A549 (cell line): ENCODE data around the gene FUS. TPM values are rescaled to one million over a fixed set of nuclear protein-coding genes. Genes with fewer than 3 reads are reported as not detected.
A peak's percentile ranks its signal among the peaks of the same experiment; 100 is the strongest.

Source experiments
- ATAC-seq, 2 experiments: fragments of 200-7000 bp in 1 of 2; fragments of >200 bp in 1 of 2; cut with Nextera tagmentation in 1 of 2; cut with Tn5 transposase in 1 of 2; 3 replicates each; pipeline versions ENCODE4 v1.8.0 to v1.9.1; 2018 to 2020; ENCODE audit warnings: mild to moderate bottlenecking in 1 of 2, moderate library complexity in 1 of 2
- CTCF ChIA-PET: fragments of 300-600 bp; sonication (Branson Sonifier 250); formaldehyde crosslinking; extraction: SDS; loops from one replicate; lab custom pipeline; 2021; ENCODE audit warnings: antibody characterized with exemption, inconsistent platforms; lab: Yijun Ruan, JAX
- POLR2A ChIA-PET: fragments of 350-600 bp; formaldehyde crosslinking; extraction: SDS; loops from one replicate; lab custom pipeline; 2021; ENCODE audit warnings: antibody characterized with exemption, inconsistent platforms; lab: Yijun Ruan, JAX
- DNase-seq, 2 experiments: peaks; one replicate each; pipeline versions ENCODE4 v3.0.0 to v3.0.0-alpha.2; 2011 to 2016; ENCODE audit warnings: low read depth in 1 of 2, low spot score in 1 of 2
- FAIRE-seq: peaks from 2 replicates; lab custom pipeline; 2011; peaks lifted over from hg19 to GRCh38; lab: Jason Lieb, UNC
- H3K27ac ChIP-seq, 2 experiments: fragments of >200 bp; sonication (Bioruptor Twin); formaldehyde crosslinking; 3 replicates each; pipeline ENCODE4 v1.5.1; 2016 to 2017
- H3K4me1 ChIP-seq: fragments of >200 bp; sonication (Bioruptor Twin); formaldehyde crosslinking; 3 replicates; pipeline ENCODE4 v1.6.1; 2016
- H3K4me2 ChIP-seq: fragments of >200 bp; sonication (Bioruptor Twin); formaldehyde crosslinking; 3 replicates; pipeline ENCODE4 v1.6.1; 2016
- H3K4me3 ChIP-seq: fragments of >200 bp; sonication (Bioruptor Twin); formaldehyde crosslinking; 3 replicates; pipeline ENCODE4 v1.5.1; 2016
- H3K9me3 ChIP-seq: fragments of >200 bp; sonication (Bioruptor Twin); formaldehyde crosslinking; 3 replicates; pipeline ENCODE4 v1.6.1; 2016
- BHLHE40 ChIP-seq: IDR thresholded peaks from 2 replicates; pipeline ENCODE4 v1.6.1; 2012; ENCODE audit warnings: low read depth, low read length, inconsistent platforms
- CHD4 ChIP-seq: fragments of 200-600 bp; sonication (generic); IDR thresholded peaks from 2 replicates; pipeline ENCODE4 v1.6.1; 2016; ENCODE audit warnings: antibody characterized with exemption, mild to moderate bottlenecking, borderline replicate concordance
- CTCF ChIP-seq: fragments of >200 bp; sonication (Bioruptor Twin); formaldehyde crosslinking; IDR thresholded peaks from 3 replicates; pipeline ENCODE4 v1.5.1; 2016
- EHF ChIP-seq: fragments of 250-450 bp; sonication (Bioruptor Pico); IDR thresholded peaks from 2 replicates; pipeline ENCODE4 v1.5.0; 2020; ENCODE audit warnings: mild to moderate bottlenecking
- FOXS1 ChIP-seq: fragments of 250-450 bp; sonication (Bioruptor Pico); IDR thresholded peaks from 2 replicates; pipeline ENCODE4 v1.5.0; 2020; ENCODE audit warnings: mild to moderate bottlenecking, moderate library complexity
- HDAC2 ChIP-seq: fragments of 200-600 bp; sonication (generic); IDR thresholded peaks from 2 replicates; pipeline ENCODE4 v1.6.1; 2016
- HMGXB4 ChIP-seq: fragments of 250-450 bp; sonication (Bioruptor Pico); IDR thresholded peaks from 2 replicates; pipeline ENCODE4 v1.5.0; 2021; ENCODE audit warnings: mild to moderate bottlenecking, moderate library complexity, borderline replicate concordance
- HOXB13 ChIP-seq: fragments of 250-450 bp; sonication (Bioruptor Pico); IDR thresholded peaks from 2 replicates; pipeline ENCODE4 v1.5.0; 2020; ENCODE audit warnings: low read depth, mild to moderate bottlenecking, moderate library complexity
- JUN ChIP-seq, 2 experiments: fragments of >200 bp; sonication (Bioruptor Twin); formaldehyde crosslinking; IDR thresholded peaks; 2 replicates in 1 of 2; 3 replicates in 1 of 2; pipeline ENCODE4 v1.6.1; 2016 to 2017
- JUNB ChIP-seq: fragments of >200 bp; sonication (Bioruptor Twin); formaldehyde crosslinking; IDR thresholded peaks from 2 replicates; pipeline ENCODE4 v1.6.1; 2016
- KDM1A ChIP-seq: fragments of 200-600 bp; sonication (generic); IDR thresholded peaks from 2 replicates; pipeline ENCODE4 v1.6.1; 2016; ENCODE audit warnings: low read depth, mild to moderate bottlenecking
- MAFK ChIP-seq: fragments of 450-650 bp; IDR thresholded peaks from 2 replicates; pipeline ENCODE4 v1.6.1; 2014; ENCODE audit not compliant: partially characterized antibody
- MAZ ChIP-seq: fragments of 150-350 bp; IDR thresholded peaks from 2 replicates; pipeline ENCODE4 v1.6.1; 2014; ENCODE audit warnings: antibody characterized with exemption, low read depth, low read length, borderline replicate concordance
- NPAS2 ChIP-seq: fragments of 250-450 bp; sonication (Bioruptor Pico); IDR thresholded peaks from 2 replicates; pipeline ENCODE4 v1.8.0; 2022; ENCODE audit warnings: mild to moderate bottlenecking, moderate library complexity, borderline replicate concordance
- NR3C1 ChIP-seq: fragments of >200 bp; sonication (Bioruptor Twin); formaldehyde crosslinking; IDR thresholded peaks from 3 replicates; pipeline ENCODE4 v1.6.1; 2017
- PHF8 ChIP-seq: fragments of 200-600 bp; sonication (generic); IDR thresholded peaks from 2 replicates; pipeline ENCODE4 v1.6.1; 2016; ENCODE audit warnings: low read depth, mild to moderate bottlenecking, antibody characterized with exemption, moderate library complexity, borderline replicate concordance
- POLR2A ChIP-seq: IDR thresholded peaks from 2 replicates; pipeline ENCODE4 v1.6.1; 2012; ENCODE audit warnings: mild to moderate bottlenecking, low read length
- POLR2AphosphoS2 ChIP-seq: conservative IDR thresholded peaks from 2 replicates; pipeline ENCODE4 v1.6.1; 2012; ENCODE audit warnings: low read length, improper control_type of control experiment, inconsistent platforms
- SMC3 ChIP-seq: fragments of >200 bp; sonication (Bioruptor Twin); formaldehyde crosslinking; IDR thresholded peaks from 3 replicates; pipeline ENCODE4 v1.6.1; 2018; ENCODE audit warnings: inconsistent platforms
- SREBF2 ChIP-seq: fragments of 450-650 bp; IDR thresholded peaks from 2 replicates; pipeline ENCODE4 v1.6.1; 2014; ENCODE audit warnings: mild to moderate bottlenecking, moderate library complexity
- ZFP36 ChIP-seq: fragments of 450-650 bp; IDR thresholded peaks from 2 replicates; pipeline ENCODE4 v1.6.1; 2014; ENCODE audit warnings: borderline replicate concordance; ENCODE audit not compliant: partially characterized antibody
- WGBS: methylation state at CpG from one replicate; pipeline ENCODE4 v1.1.6; 2017; ENCODE audit errors: missing lambda C conversion rate; 5-methylcytosine and 5-hydroxymethylcytosine counted together
- polyA plus RNA-seq, 4 experiments: library from polyadenylated mRNA; depleted of rRNA in 3 of 4; stranded (reverse); fragments of >200 nt; fragmentation: RNase III in 1 of 4; extraction: RNeasy Plus Mini Kit Qiagen cat#74134 plus additional on column Dnase treatment in 1 of 4; gene quantifications; 2 replicates in 3 of 4; 3 replicates in 1 of 4; pipeline ENCODE4 v1.2.3, GENCODE V29; 2011 to 2017
- TF ChIP-seq, protein P1 (sequence below): fragments of 250-450 bp; sonication (Bioruptor Pico); IDR thresholded peaks from 2 replicates; pipeline ENCODE4 v1.5.0; 2020; ENCODE audit warnings: low read depth, mild to moderate bottlenecking, moderate library complexity

FUS gene
- polyA plus RNA-seq, 2 of the 4 experiments (the other 2 are of a cell fraction), result 224 to 740 TPM

GRCh38 chr16:31179219-31179746 lies 656 bp upstream of the FUS start:
- H3K4me2 ChIP-seq, result peak overlapping the region; percentile 82
- 16% methylated on average over 14 of the region's 27 CpGs for WGBS
- POLR2A ChIA-PET, result interaction anchor here (0.5 to 2.1 kb wide), 35 partner anchors 8 to 281 kb away, joined by 3 to 37 read pairs (median 6); partner anchors contain the start of genes ARMC5, ITGAD, KAT8 and PYCARD
- H3K27ac ChIP-seq, result peak overlapping the region; percentile 92 to 97
- no peaks in the 10 kb centered on the region for H3K9me3 ChIP-seq
- FAIRE-seq, result no peak
- CTCF ChIA-PET, result interaction anchor here (1.1 kb wide), 1 partner anchor 50 kb away, joined by 3 read pairs; no protein-coding TSS in a partner anchor
- peaks cover 29% of the 10 kb centered on the region for H3K4me1 ChIP-seq
- ATAC-seq, result peak; percentile 10 to 33
- TF ChIP-seq POLR2AphosphoS2 (no peak), CTCF (no peak), PHF8 (peak; percentile 80; the same call in 1 of the 2 replicates), SREBF2 (no peak), MAFK (no peak), BHLHE40 (no peak), EHF (CRISPR knock-in tag) (no peak), CHD4 (no peak), KDM1A (peak; percentile 86; the same call in 1 of the 2 replicates), HDAC2 (0 out of 2 replicates have a peak, but pooled peaks have one; percentile 53), NR3C1 (no peak), HMGXB4 (CRISPR knock-in tag) (no peak), POLR2A (peak; percentile 58), ZFP36 (peak; percentile 10), MAZ (0 out of 2 replicates have a peak, but pooled peaks have one; percentile 10), FOXS1 (CRISPR knock-in tag) (no peak)
- TF ChIP-seq, all 56 proteins: peak for 6
- H3K4me3 ChIP-seq, result peak overlapping the region; percentile 68
- no peak for DNase-seq

DNA sequence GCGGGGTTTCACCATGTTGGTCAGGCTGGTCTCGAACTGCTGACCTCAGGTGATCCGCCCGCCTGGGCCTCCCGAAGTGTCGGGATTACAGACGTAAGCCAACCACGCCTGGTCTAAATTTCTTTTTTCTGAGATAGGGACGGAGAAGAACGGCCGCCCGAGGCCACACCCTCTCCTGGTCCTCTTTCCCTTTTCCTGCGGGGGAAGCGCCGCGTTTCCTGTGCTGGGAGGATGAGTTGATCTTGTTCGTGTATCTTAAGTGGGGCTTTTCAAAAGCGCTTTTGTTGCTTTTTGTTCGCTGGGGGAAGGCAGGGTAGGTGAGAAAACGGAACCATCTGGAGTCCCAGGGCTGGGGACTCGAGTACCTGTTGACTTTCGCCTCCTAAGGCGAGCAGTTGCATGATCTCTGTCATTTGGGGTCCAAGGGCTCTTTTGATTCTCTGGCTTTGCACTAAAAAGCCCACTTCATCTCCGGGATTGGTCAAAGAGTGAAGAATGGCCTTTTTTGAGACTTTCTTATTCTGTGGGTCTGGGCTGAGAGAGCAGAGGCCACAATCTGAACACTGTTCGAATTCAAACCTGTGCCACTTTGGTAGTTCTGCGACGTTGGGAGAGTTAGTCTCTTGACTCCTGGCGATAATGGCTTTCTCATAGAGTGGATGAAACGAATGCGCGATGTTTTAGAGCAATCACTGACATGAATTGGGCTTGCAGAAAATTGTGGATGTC lies 1.3 kb downstream of the FUS start:
- no peak for DNase-seq
- no peak for FAIRE-seq
- ATAC-seq, result peak in 1 of 2 experiments; percentile 23; a peak in 3 of 6 replicates
- ChIA-PET POLR2A (interaction anchor here (0.6 to 2.1 kb wide), 11 partner anchors 8 to 278 kb away, joined by 3 to 37 read pairs (median 12); partner anchors contain the start of genes ARMC5, KAT8, PYCARD and PYDC1), CTCF (interaction anchor here (0.8 kb wide), 2 partner anchors 14 to 30 kb away, joined by 3 to 4 read pairs; no protein-coding TSS in a partner anchor)
- no peak for TF ChIP-seq NPAS2
- TF ChIP-seq PHF8, result 0 out of 2 replicates have a peak, but pooled peaks have one; percentile 14
- TF ChIP-seq, protein P1, sequence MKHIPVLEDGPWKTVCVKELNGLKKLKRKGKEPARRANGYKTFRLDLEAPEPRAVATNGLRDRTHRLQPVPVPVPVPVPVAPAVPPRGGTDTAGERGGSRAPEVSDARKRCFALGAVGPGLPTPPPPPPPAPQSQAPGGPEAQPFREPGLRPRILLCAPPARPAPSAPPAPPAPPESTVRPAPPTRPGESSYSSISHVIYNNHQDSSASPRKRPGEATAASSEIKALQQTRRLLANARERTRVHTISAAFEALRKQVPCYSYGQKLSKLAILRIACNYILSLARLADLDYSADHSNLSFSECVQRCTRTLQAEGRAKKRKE (CRISPR knock-in tag), result no peak
- TF ChIP-seq JUNB, result no peak
- TF ChIP-seq FOXS1 (CRISPR knock-in tag), result no peak
- TF ChIP-seq JUN (IDR thresholded peaks at IDR 0.05), result no peak
- no peak for TF ChIP-seq HOXB13 (CRISPR knock-in tag)
- TF ChIP-seq SMC3, result no peak
- TF ChIP-seq MAFK, result peak; percentile 9
- Histone ChIP-seq H3K9me3 (no peaks in the 10 kb centered on the region), H3K27ac (peak overlapping the region; percentile 92 to 97), H3K4me2 (peak overlapping the region; percentile 95), H3K4me1 (peaks cover 32% of the 10 kb centered on the region), H3K4me3 (peak overlapping the region; percentile 68)
- 4% methylated on average over 31 of the region's 31 CpGs for WGBS
